GM12873 (cell line): ENCODE measurements around the gene ETV3L.

Experiments
- CTCF ChIP-seq: IDR thresholded peaks from 2 replicates; pipeline ENCODE4 v1.5.1; 2012; ENCODE audit warnings: low read depth, mild to moderate bottlenecking, moderate library complexity, low read length, control low read depth; ENCODE audit not compliant: insufficient read depth; ENCODE audit errors: missing control alignments

The ETV3L gene

GRCh38 chr1:157142201-157142600 lies 42.6 kb upstream of the ETV3L start:
- no peak for TF ChIP-seq CTCF

GRCh38 chr1:157141212-157141855 lies 41.7 kb upstream of the ETV3L start:
- TF ChIP-seq CTCF = no peak

GRCh38 chr1:157140063-157140588 lies 40.5 kb upstream of the ETV3L start:
- no peak for TF ChIP-seq CTCF

GRCh38 chr1:157139052-157139715 lies 39.6 kb upstream of the ETV3L start:
- no peak for TF ChIP-seq CTCF

- no peak for TF ChIP-seq CTCF
These were observed 38.8 kb upstream of the ETV3L start, which contains the start of gene ETV3 for GRCh38 chr1:157138220-157139051. ETV3 (minus strand) TSS chr1:157138395; CDS start chr1:157136352, 2,043 bp downstream.

GRCh38 chr1:157137408-157138219 lies 38.0 kb upstream of the ETV3L start:
- TF ChIP-seq CTCF = no peak
